ENCODE measurements around the gene ZSCAN16.
"Not testable (repeated sequence)": the region's sequence is repeated elsewhere in the genome, so short reads cannot be mapped to it uniquely, and the experiment has no call there.

ZSCAN16 gene

DNA sequence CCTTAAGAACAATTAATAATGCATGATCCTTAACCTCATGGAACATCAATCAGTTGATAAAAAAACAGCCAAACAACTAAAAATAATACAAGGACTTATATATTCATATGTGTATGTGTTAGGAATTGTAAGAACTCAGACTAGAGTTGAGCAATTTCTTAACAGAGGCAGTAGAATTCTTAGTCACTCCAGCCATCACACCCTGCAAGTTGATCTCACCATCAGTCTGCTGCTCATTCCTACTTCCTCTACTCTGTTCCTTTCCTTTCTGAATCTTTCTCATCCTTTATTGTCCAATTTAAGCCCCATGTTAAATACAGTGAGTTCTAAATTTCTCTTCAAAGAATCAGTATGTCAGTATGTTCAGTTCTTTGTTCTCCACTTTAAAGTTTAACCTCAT is 41.5 kb upstream of the ZSCAN16 start:
- H3K9me3 ChIP-seq, result no peaks in the 10 kb centered on the region
- TF ChIP-seq, protein P1, sequence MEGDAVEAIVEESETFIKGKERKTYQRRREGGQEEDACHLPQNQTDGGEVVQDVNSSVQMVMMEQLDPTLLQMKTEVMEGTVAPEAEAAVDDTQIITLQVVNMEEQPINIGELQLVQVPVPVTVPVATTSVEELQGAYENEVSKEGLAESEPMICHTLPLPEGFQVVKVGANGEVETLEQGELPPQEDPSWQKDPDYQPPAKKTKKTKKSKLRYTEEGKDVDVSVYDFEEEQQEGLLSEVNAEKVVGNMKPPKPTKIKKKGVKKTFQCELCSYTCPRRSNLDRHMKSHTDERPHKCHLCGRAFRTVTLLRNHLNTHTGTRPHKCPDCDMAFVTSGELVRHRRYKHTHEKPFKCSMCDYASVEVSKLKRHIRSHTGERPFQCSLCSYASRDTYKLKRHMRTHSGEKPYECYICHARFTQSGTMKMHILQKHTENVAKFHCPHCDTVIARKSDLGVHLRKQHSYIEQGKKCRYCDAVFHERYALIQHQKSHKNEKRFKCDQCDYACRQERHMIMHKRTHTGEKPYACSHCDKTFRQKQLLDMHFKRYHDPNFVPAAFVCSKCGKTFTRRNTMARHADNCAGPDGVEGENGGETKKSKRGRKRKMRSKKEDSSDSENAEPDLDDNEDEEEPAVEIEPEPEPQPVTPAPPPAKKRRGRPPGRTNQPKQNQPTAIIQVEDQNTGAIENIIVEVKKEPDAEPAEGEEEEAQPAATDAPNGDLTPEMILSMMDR (IDR thresholded peaks at IDR 0.05), result no peak
- H3K4me1 ChIP-seq, result peaks cover 0 to 10% (median 2%) of the 10 kb centered on the region in 4 donors
- H3K4me3 ChIP-seq, result no peak overlapping the region
- H3K36me3 ChIP-seq, result peaks cover 0 to 24% (median 3%) of the 10 kb centered on the region in 3 donors
- intact Hi-C loops (cut with DNase I; ENCODE audit: low total_unique reads), result no loop called here
- H3K27ac ChIP-seq, result no peak overlapping the region
- no peaks in the 10 kb centered on the region for H3K27me3 ChIP-seq
- DNase-seq, result no peak

DNA sequence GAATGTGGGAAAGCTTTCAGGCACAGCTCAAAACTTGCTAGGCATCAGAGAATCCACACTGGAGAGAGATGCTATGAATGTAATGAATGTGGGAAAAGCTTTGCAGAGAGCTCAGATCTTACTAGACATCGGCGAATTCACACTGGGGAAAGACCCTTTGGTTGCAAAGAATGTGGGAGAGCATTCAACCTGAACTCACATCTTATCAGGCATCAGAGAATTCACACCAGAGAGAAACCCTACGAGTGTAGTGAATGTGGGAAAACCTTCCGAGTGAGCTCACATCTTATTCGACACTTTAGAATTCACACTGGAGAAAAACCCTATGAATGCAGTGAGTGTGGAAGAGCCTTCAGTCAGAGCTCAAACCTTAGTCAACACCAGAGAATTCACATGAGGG is 35.4 kb upstream of the ZSCAN16 start:
- no peak for DNase-seq
- Histone ChIP-seq H3K27ac (no peak overlapping the region), H3K36me3 (peaks cover 11 to 41% (median 17%) of the 10 kb centered on the region in 3 donors), H3K4me1 (no peaks in the 10 kb centered on the region), H3K27me3 (peaks cover 0 to 7% of the 10 kb centered on the region in 2 donors), H3K4me3 (no peak overlapping the region), H3K9me3 (peaks cover 0 to 22% (median 6%) of the 10 kb centered on the region in 3 donors)
- intact Hi-C loops (cut with DNase I; ENCODE audit: low total_unique reads), result no loop called here
- TF ChIP-seq, protein P1 (IDR thresholded peaks at IDR 0.05), result no peak

DNA sequence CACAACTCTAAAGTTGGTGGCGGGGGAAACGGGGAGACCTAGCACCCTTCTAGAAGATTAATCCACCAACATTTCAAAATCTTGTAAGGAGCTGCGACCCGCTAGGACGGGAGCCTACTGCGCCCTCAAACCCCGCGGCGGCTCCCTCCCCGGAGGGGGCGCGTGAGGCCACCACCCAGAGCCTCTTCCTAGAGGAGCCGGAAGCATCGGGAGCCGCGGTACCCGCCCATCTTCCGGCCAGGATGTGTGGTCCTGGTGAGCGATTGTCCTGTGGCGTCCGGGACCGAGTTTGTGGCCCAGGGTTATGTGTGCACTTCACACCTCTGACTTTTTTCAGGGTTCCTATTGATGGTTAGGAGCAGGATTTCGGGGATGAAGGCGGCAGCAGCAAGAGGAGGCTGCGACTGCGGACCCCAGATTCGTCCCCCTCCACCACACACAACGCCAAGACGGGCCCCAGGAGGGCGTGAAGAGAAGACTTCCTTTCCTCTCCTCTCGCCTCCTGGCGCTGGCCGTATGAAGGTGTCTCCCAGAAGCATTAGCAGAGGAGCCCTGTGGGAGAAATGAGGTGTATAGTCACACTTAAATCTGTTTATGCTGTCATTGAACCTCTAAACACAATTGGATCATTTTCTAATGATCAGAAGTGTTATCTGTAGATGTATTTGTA is 33.4 kb upstream of the ZSCAN16 start:
- no peak for DNase-seq
- intact Hi-C loops (cut with DNase I; ENCODE audit: low total_unique reads), result no loop called here

DNA sequence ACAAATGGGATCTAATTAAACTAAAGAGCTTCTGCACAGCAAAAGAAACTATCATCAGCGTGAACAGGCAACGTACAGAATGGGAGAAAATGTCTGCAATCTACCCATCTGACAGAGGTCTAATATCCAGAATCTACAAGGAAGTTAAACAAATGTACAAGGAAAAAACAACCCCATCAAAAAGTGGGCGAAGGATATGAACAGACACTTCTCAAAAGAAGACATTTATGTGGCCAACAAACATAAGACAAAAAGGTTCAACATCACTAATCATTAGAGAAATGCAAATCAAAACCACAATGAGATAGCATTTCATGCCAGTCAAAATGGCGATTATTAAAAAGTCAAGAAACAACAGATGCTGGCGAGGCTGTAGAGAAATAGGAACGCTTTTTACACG is 22.2 kb upstream of the ZSCAN16 start:
- H3K4me3 ChIP-seq; H3K36me3 ChIP-seq; DNase-seq; H3K27ac ChIP-seq; H3K4me1 ChIP-seq; H3K27me3 ChIP-seq; H3K9me3 ChIP-seq; intact Hi-C loops (cut with DNase I; ENCODE audit: low total_unique reads): not testable (repeated sequence)

More for the DNA sequence above, 33.4 kb upstream of the ZSCAN16 start:
- Histone ChIP-seq H3K27me3 (peaks cover 0 to 7% of the 10 kb centered on the region in 2 donors), H3K4me1 (no peaks in the 10 kb centered on the region), H3K27ac (no peak overlapping the region), H3K36me3 (peaks cover 11 to 34% (median 17%) of the 10 kb centered on the region in 3 donors), H3K9me3 (peaks cover 0 to 22% (median 6%) of the 10 kb centered on the region in 3 donors), H3K4me3 (peak overlapping the region; percentile 7 to 31)
- TF ChIP-seq, protein P1 (IDR thresholded peaks at IDR 0.05), result no peak

DNA sequence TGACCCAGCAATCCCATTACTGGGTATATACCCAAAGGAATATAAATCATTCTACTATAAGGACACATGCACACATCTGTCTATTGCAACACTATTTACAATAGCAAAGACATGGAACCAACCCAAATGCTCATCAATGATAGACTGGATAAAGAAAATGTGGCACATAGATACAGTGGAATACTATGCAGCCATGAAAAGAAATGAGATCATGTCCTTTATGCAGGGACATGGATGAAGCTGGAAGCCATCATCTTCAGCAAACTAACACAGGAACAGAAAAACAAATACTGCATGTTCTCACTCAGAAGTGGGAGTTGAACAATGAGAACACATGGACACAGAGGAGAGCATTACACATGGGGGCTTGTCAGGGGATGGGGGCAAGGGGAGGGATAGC is 21.7 kb upstream of the ZSCAN16 start:
- H3K27me3 ChIP-seq; H3K27ac ChIP-seq; DNase-seq; H3K4me1 ChIP-seq; intact Hi-C loops (cut with DNase I; ENCODE audit: low total_unique reads); H3K9me3 ChIP-seq; H3K36me3 ChIP-seq; H3K4me3 ChIP-seq: not testable (repeated sequence)

DNA sequence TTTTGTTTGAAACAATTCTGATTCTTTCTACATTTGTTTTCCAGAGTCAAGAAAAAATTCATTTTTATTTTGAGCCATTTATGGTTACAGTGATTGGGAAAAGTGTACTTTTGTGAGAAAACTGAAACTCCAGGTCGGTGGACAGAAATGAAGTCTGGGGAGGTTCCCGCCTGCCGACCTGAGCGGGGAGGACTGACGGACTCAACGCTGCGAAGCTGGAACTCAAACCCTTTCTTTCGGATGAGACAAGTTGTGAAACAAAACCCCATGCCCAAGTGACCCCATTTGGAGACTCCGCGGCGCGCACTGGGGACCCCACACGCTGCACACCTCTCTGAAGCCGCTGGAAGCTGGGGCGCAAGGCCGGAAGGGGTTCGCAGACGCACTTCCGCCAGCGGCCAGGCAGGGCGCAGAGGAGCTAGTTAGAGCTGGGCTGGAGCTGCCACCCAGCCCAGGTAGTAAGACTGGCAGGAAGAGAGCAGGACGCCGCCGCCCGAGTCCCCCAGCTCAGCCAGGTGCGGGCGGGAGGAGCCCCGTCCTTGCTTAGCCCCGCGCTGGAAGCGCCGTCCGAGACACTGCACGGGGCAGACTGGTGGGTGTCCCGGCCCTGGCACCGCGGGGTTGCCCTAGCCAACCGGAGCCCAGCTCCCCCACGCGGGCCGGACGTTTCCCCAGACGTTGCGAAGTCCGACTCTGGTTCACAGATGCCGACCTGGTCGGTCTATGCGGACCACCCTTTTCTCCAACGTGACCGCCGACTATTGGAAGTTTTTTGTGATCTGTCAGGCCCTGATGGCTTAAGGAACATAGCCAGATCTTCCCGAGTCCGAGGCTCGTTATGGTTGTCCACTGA is 19.8 kb upstream of the ZSCAN16 start:
- Histone ChIP-seq H3K36me3 (no peaks in the 10 kb centered on the region), H3K4me1 (peaks cover 0 to 4% (median 0%) of the 10 kb centered on the region in 4 donors), H3K4me3 (peak overlapping the region; percentile 61 to 84), H3K27ac (peak overlapping the region; percentile 75 to 79), H3K9me3 (no peaks in the 10 kb centered on the region), H3K27me3 (peaks cover 0 to 2% of the 10 kb centered on the region in 2 donors)
- TF ChIP-seq, protein P1 (IDR thresholded peaks at IDR 0.05), result peak; percentile 72 to 77
- intact Hi-C loops (cut with DNase I; ENCODE audit: low total_unique reads), result no loop called here
- DNase-seq, result peak; percentile 57 to 86

Measured in tibial artery (tissue), 4 donors.